Gastroesophageal sphincter (tissue), 4 donors: ENCODE measurements around the gene DAPK2. TPM values are rescaled to one million over a fixed set of nuclear protein-coding genes. Genes with fewer than 3 reads are reported as not detected.

Experiments
- ATAC-seq: fragments of 150-250 bp; one replicate; pipeline ENCODE4 v1.9.1; 2016; ENCODE audit warnings: mild to moderate bottlenecking, moderate library complexity
- H3K27ac ChIP-seq, 4 donors: fragments of 200-600 bp; sonication (generic) in 3 of 4; 1 replicate in 3 of 4; 2 replicates in 1 of 4; pipeline ENCODE4 v1.5.1; 2016 to 2019
- H3K27me3 ChIP-seq: fragments of 200-600 bp; sonication (generic); one replicate; pipeline ENCODE4 v1.5.1; 2019
- H3K36me3 ChIP-seq, 2 donors: fragments of 200-600 bp; sonication (generic); one replicate each; pipeline ENCODE4 v1.5.1; 2019; ENCODE audit warnings: control low read depth in 1 of 2
- H3K4me1 ChIP-seq, 3 donors: fragments of 200-600 bp; sonication (generic); 1 replicate in 2 of 3; 2 replicates in 1 of 3; pipeline ENCODE4 v1.5.1; 2016 to 2019; ENCODE audit warnings: control low read depth in 2 of 3
- H3K4me3 ChIP-seq, 2 donors: fragments of 200-600 bp; sonication (generic); one replicate each; pipeline ENCODE4 v1.5.1; 2019; ENCODE audit warnings: mild to moderate bottlenecking in 1 of 2, moderate library complexity in 1 of 2
- H3K9me3 ChIP-seq, 3 donors: fragments of 200-600 bp; sonication (generic); one replicate each; pipeline ENCODE4 v1.5.1; 2017 to 2019; ENCODE audit warnings: control low read depth in 2 of 3
- EP300 ChIP-seq: sonication (generic); formaldehyde crosslinking; IDR thresholded peaks from one replicate; pipeline ENCODE4 v1.6.1; 2017; ENCODE audit warnings: antibody characterized with exemption, mild to moderate bottlenecking
- POLR2A ChIP-seq, 2 donors: fragments of 450-650 bp; IDR thresholded peaks; one replicate each; pipeline ENCODE4 v1.6.1; 2017; ENCODE audit warnings: antibody characterized with exemption in 2 of 2, mild to moderate bottlenecking in 2 of 2, moderate library complexity in 1 of 2
- POLR2AphosphoS5 ChIP-seq: sonication (generic); formaldehyde crosslinking; IDR thresholded peaks from one replicate; pipeline ENCODE4 v1.6.1; 2017; ENCODE audit warnings: antibody characterized with exemption
- WGBS, 2 donors: methylation state at CpG; one replicate each; pipeline ENCODE4 v1.1.5; 2018; ENCODE audit warnings: low coverage in 1 of 2; 5-methylcytosine and 5-hydroxymethylcytosine counted together
- total RNA-seq, 4 donors: library from RNA; depleted of rRNA; stranded (reverse); fragments of >200 nt; gene quantifications; one replicate each; pipeline ENCODE4 v1.1.0, GENCODE V29; 2016
- TF ChIP-seq, protein P1 (sequence below), 4 experiments: fragments of 200-600 bp in 2 of 4; fragments of 450-650 bp in 2 of 4; sonication (generic) in 1 of 4; IDR thresholded peaks; one replicate each; pipeline ENCODE4 v1.5.1; 2017 to 2019; ENCODE audit warnings: antibody characterized with exemption in 4 of 4, mild to moderate bottlenecking in 2 of 4, moderate library complexity in 2 of 4

Gene DAPK2
- total RNA-seq, 4 donors from 2014 or later: 2.0 to 9.5 (median 6.4) TPM

DNA sequence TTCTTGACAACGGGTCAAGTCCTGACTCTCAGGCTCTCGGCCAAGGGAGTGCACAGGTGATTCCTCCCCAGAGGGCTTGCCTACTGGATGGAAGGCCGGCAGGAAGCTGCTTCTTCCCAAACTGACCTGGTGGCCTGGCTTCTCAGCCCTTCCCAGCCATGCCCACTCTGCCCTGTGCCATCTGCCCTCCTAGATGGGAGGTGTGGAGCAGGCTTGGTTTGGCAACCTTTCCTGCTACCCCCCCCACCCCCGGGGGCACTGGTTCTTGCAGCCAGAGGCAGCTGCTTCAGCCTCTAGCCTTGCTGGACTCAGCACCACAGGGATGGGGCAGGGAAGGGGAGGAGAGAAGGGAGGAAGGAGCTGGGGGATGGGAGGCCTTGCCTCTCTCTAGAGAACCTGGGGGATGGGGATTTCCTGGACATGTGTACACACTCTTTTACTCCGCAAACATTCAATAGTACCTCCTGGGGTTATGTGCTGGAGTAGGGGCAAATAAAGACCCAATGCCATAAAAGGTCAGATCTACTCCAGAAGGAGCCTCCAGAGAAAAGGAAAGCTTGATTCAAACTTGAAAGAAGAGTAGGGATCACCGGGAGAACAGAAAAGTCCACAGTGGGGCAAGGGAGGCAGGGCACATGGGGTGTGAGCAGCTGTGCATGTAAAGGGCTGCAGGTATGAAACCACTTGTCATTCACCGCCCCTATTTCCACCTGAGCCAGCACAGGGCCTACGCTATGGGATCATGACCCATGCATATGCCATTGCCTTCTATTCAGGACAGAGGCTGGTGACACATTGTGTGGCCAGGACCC lies 4.2 kb upstream of the DAPK2 start:
- Histone ChIP-seq H3K9me3 (no peaks in the 10 kb centered on the region), H3K36me3 (no peaks in the 10 kb centered on the region), H3K4me1 (peaks cover 0 to 14% (median 6%) of the 10 kb centered on the region in 3 donors), H3K27me3 (peaks cover 20% of the 10 kb centered on the region), H3K4me3 (no peak overlapping the region), H3K27ac (no peak overlapping the region)
- 83 to 95% methylated on average over 1 to 4 of the region's 8 CpGs for WGBS, 2 donors
- no peak for ATAC-seq
- TF ChIP-seq EP300: no peak
- no peak for TF ChIP-seq POLR2A (IDR thresholded peaks at IDR 0.05)
- TF ChIP-seq, protein P1, sequence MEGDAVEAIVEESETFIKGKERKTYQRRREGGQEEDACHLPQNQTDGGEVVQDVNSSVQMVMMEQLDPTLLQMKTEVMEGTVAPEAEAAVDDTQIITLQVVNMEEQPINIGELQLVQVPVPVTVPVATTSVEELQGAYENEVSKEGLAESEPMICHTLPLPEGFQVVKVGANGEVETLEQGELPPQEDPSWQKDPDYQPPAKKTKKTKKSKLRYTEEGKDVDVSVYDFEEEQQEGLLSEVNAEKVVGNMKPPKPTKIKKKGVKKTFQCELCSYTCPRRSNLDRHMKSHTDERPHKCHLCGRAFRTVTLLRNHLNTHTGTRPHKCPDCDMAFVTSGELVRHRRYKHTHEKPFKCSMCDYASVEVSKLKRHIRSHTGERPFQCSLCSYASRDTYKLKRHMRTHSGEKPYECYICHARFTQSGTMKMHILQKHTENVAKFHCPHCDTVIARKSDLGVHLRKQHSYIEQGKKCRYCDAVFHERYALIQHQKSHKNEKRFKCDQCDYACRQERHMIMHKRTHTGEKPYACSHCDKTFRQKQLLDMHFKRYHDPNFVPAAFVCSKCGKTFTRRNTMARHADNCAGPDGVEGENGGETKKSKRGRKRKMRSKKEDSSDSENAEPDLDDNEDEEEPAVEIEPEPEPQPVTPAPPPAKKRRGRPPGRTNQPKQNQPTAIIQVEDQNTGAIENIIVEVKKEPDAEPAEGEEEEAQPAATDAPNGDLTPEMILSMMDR (IDR thresholded peaks at IDR 0.05): no peak
- TF ChIP-seq POLR2AphosphoS5: no peak

DNA sequence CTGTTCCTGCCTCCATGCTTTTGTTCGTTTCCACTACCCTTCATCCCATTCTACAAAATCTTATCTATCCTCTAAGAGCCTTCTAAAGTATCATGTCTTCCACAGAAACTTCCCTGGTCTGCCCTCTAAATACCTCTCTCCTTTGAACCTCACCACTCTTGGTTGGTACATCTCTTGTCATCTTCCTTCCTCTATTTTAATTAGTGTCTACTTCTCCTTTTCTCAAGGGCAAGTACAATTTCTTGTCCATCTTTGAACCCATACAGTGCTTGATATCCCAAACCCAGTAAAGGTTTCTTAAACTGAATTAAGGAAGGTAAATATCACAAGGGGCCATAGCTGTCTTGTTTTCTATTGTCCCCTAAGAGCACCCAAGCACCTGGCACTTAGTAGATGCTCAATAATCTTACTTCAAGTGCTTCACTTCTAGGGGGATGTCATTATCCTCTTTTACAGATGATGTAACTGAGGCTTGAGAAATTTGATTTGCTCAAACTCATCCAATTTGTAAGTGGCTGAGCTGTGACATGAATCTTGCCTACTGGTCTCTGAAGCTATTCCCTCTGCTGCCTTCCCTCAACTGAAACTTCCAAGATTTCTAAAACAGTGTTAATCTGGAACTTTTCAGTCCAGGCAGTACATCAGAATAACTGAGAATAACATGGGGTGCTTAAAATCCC lies 2.6 kb upstream of the DAPK2 start:
- H3K27ac ChIP-seq: no peak overlapping the region
- peaks cover 0 to 21% (median 6%) of the 10 kb centered on the region in 3 donors for H3K4me1 ChIP-seq
- H3K36me3 ChIP-seq: no peaks in the 10 kb centered on the region
- TF ChIP-seq EP300 (no peak), POLR2A (IDR thresholded peaks at IDR 0.05) (no peak), POLR2AphosphoS5 (no peak)
- TF ChIP-seq, protein P1 (IDR thresholded peaks at IDR 0.05): no peak
- WGBS, 2 donors: 57% methylated on average over 1 of the region's 1 CpG
- H3K9me3 ChIP-seq: no peaks in the 10 kb centered on the region
- no peak for ATAC-seq
- H3K4me3 ChIP-seq: no peak overlapping the region
- peaks cover 20% of the 10 kb centered on the region for H3K27me3 ChIP-seq

GRCh38 chr15:64045774-64046420 lies 388 bp downstream of the DAPK2 start:
- 60% methylated on average over 1 of the region's 76 CpGs; no CpG with 5 or more reads in 1 of the 2 donors for WGBS, 2 donors
- no peaks in the 10 kb centered on the region for H3K36me3 ChIP-seq
- TF ChIP-seq POLR2A (IDR thresholded peaks at IDR 0.05) (no peak), POLR2AphosphoS5 (no peak), EP300 (no peak)
- TF ChIP-seq, protein P1 (IDR thresholded peaks at IDR 0.05): no peak
- ATAC-seq: peak; percentile 24
- H3K27ac ChIP-seq: peak overlapping the region in 1 of 4 donors; percentile 64
- H3K27me3 ChIP-seq: peaks cover 20% of the 10 kb centered on the region
- peak overlapping the region; percentile 42 to 63 for H3K4me3 ChIP-seq
- H3K4me1 ChIP-seq: peaks cover 0 to 21% (median 6%) of the 10 kb centered on the region in 3 donors
- no peaks in the 10 kb centered on the region for H3K9me3 ChIP-seq

- H3K4me3 ChIP-seq: peak overlapping the region in 1 of 2 donors; percentile 63
- H3K9me3 ChIP-seq: no peaks in the 10 kb centered on the region
- 80% methylated on average over 1 of the region's 5 CpGs; no CpG with 5 or more reads in 1 of the 2 donors for WGBS, 2 donors
- TF ChIP-seq POLR2A (IDR thresholded peaks at IDR 0.05) (no peak), EP300 (no peak), POLR2AphosphoS5 (no peak)
- TF ChIP-seq, protein P1 (IDR thresholded peaks at IDR 0.05): no peak
- peaks cover 17% of the 10 kb centered on the region for H3K27me3 ChIP-seq
- ATAC-seq: no peak
- no peaks in the 10 kb centered on the region for H3K36me3 ChIP-seq
- H3K4me1 ChIP-seq: peaks cover 0 to 21% (median 6%) of the 10 kb centered on the region in 3 donors
- H3K27ac ChIP-seq: no peak overlapping the region
These were observed 1.2 kb downstream of the DAPK2 start for GRCh38 chr15:64045101-64045435.
